ENCODE results near the gene MAPT.

MAPT gene

DNA sequence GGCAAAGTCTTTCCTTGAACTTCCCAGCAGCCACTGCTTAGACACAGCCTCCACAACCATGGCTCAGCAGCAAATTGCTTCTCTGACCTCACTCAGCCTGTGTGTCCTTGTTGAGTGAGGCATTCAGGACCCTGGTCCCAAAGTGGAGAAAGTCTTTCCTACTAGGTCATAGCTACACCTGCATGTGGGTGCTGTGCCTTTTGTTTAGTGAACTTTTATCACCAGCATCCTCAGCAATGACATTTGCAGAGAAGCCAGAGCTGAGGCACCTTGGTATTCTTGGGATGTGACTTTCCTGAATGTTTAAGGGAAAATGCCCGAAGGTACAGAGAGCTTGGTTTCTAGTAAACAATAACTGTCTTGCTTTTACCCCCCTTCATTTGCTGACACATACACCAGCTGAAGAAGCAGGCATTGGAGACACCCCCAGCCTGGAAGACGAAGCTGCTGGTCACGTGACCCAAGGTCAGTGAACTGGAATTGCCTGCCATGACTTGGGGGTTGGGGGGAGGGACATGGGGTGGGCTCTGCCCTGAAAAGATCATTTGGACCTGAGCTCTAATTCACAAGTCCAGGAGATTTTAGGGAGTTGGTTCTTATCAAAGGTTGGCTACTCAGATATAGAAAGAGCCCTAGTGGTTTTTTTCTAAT lies 83.7 kb downstream of the MAPT start:
- no peak overlapping the region for H3K4me3 ChIP-seq (ENCODE audit: low read length)
- no peaks in the 10 kb centered on the region for H3K9me3 ChIP-seq (ENCODE audit: insufficient read depth, low read depth, low read length)
- no peak overlapping the region for H3K27ac ChIP-seq (ENCODE audit: low read length)
- H3K36me3 ChIP-seq (ENCODE audit: insufficient read depth, low read depth, low read length): no peaks in the 10 kb centered on the region
- no peaks in the 10 kb centered on the region for H3K27me3 ChIP-seq (ENCODE audit: insufficient read depth, low read length)
- no peak overlapping the region for H3K9ac ChIP-seq (ENCODE audit: low read depth, low read length)
- no peaks in the 10 kb centered on the region for H3K4me1 ChIP-seq (ENCODE audit: insufficient read depth, low read length)

- Histone ChIP-seq H3K27me3 (ENCODE audit: insufficient read depth, low read length) (no peaks in the 10 kb centered on the region), H3K4me3 (ENCODE audit: low read length) (no peak overlapping the region), H3K36me3 (ENCODE audit: insufficient read depth, low read depth, low read length) (no peaks in the 10 kb centered on the region), H3K9me3 (ENCODE audit: insufficient read depth, low read depth, low read length) (no peaks in the 10 kb centered on the region), H3K4me1 (ENCODE audit: insufficient read depth, low read length) (no peaks in the 10 kb centered on the region), H3K27ac (ENCODE audit: low read length) (no peak overlapping the region), H3K9ac (ENCODE audit: low read depth, low read length) (no peak overlapping the region)
Measured at GRCh38 chr17:45979137-45979536, 84.8 kb downstream of the MAPT start.

- Histone ChIP-seq H3K36me3 (ENCODE audit: insufficient read depth, low read depth, low read length) (no peaks in the 10 kb centered on the region), H3K9me3 (ENCODE audit: insufficient read depth, low read depth, low read length) (no peaks in the 10 kb centered on the region), H3K4me3 (ENCODE audit: low read length) (no peak overlapping the region), H3K27me3 (ENCODE audit: insufficient read depth, low read length) (no peaks in the 10 kb centered on the region), H3K9ac (ENCODE audit: low read depth, low read length) (no peak overlapping the region), H3K27ac (ENCODE audit: low read length) (no peak overlapping the region), H3K4me1 (ENCODE audit: insufficient read depth, low read length) (no peaks in the 10 kb centered on the region)
Measured at GRCh38 chr17:45980855-45981254, 86.5 kb downstream of the MAPT start.

- Histone ChIP-seq H3K36me3 (ENCODE audit: insufficient read depth, low read depth, low read length) (no peaks in the 10 kb centered on the region), H3K9me3 (ENCODE audit: insufficient read depth, low read depth, low read length) (no peaks in the 10 kb centered on the region), H3K27me3 (ENCODE audit: insufficient read depth, low read length) (no peaks in the 10 kb centered on the region), H3K27ac (ENCODE audit: low read length) (no peak overlapping the region), H3K4me1 (ENCODE audit: insufficient read depth, low read length) (no peaks in the 10 kb centered on the region), H3K9ac (ENCODE audit: low read depth, low read length) (no peak overlapping the region), H3K4me3 (ENCODE audit: low read length) (no peak overlapping the region)
Measured at GRCh38 chr17:45981306-45981705, 87.0 kb downstream of the MAPT start.

DNA sequence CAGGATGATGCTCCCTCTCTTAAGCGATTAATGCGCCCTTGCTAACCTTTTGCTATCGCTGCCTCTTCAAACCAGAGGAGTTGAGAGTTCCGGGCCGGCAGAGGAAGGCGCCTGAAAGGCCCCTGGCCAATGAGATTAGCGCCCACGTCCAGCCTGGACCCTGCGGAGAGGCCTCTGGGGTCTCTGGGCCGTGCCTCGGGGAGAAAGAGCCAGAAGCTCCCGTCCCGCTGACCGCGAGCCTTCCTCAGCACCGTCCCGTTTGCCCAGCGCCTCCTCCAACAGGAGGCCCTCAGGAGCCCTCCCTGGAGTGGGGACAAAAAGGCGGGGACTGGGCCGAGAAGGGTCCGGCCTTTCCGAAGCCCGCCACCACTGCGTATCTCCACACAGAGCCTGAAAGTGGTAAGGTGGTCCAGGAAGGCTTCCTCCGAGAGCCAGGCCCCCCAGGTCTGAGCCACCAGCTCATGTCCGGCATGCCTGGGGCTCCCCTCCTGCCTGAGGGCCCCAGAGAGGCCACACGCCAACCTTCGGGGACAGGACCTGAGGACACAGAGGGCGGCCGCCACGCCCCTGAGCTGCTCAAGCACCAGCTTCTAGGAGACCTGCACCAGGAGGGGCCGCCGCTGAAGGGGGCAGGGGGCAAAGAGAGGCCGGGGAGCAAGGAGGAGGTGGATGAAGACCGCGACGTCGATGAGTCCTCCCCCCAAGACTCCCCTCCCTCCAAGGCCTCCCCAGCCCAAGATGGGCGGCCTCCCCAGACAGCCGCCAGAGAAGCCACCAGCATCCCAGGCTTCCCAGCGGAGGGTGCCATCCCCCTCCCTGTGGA lies 88.6 kb downstream of the MAPT start:
- H3K4me1 ChIP-seq (ENCODE audit: insufficient read depth, low read length): no peaks in the 10 kb centered on the region
- no peaks in the 10 kb centered on the region for H3K9me3 ChIP-seq (ENCODE audit: insufficient read depth, low read depth, low read length)
- H3K9ac ChIP-seq (ENCODE audit: low read depth, low read length): no peak overlapping the region
- H3K27me3 ChIP-seq (ENCODE audit: insufficient read depth, low read length): no peaks in the 10 kb centered on the region
- H3K36me3 ChIP-seq (ENCODE audit: insufficient read depth, low read depth, low read length): no peaks in the 10 kb centered on the region
- H3K27ac ChIP-seq (ENCODE audit: low read length): no peak overlapping the region
- no peak overlapping the region for H3K4me3 ChIP-seq (ENCODE audit: low read length)

- Histone ChIP-seq H3K4me1 (ENCODE audit: insufficient read depth, low read length) (no peaks in the 10 kb centered on the region), H3K9ac (ENCODE audit: low read depth, low read length) (no peak overlapping the region), H3K27ac (ENCODE audit: low read length) (no peak overlapping the region), H3K4me3 (ENCODE audit: low read length) (no peak overlapping the region), H3K9me3 (ENCODE audit: insufficient read depth, low read depth, low read length) (no peaks in the 10 kb centered on the region), H3K36me3 (ENCODE audit: insufficient read depth, low read depth, low read length) (no peaks in the 10 kb centered on the region), H3K27me3 (ENCODE audit: insufficient read depth, low read length) (no peaks in the 10 kb centered on the region)
Measured at GRCh38 chr17:45983614-45984310, 89.4 kb downstream of the MAPT start.

GRCh38 chr17:45984368-45984767 lies 90.0 kb downstream of the MAPT start:
- H3K27ac ChIP-seq (ENCODE audit: low read length): no peak overlapping the region
- H3K36me3 ChIP-seq (ENCODE audit: insufficient read depth, low read depth, low read length): no peaks in the 10 kb centered on the region
- no peak overlapping the region for H3K4me3 ChIP-seq (ENCODE audit: low read length)
- H3K9me3 ChIP-seq (ENCODE audit: insufficient read depth, low read depth, low read length): no peaks in the 10 kb centered on the region
- H3K9ac ChIP-seq (ENCODE audit: low read depth, low read length): no peak overlapping the region
- H3K27me3 ChIP-seq (ENCODE audit: insufficient read depth, low read length): no peaks in the 10 kb centered on the region
- H3K4me1 ChIP-seq (ENCODE audit: insufficient read depth, low read length): no peaks in the 10 kb centered on the region

GRCh38 chr17:45985447-45985846 lies 91.1 kb downstream of the MAPT start:
- Histone ChIP-seq H3K4me3 (ENCODE audit: low read length) (no peak overlapping the region), H3K9ac (ENCODE audit: low read depth, low read length) (no peak overlapping the region), H3K27me3 (ENCODE audit: insufficient read depth, low read length) (no peaks in the 10 kb centered on the region), H3K4me1 (ENCODE audit: insufficient read depth, low read length) (no peaks in the 10 kb centered on the region), H3K9me3 (ENCODE audit: insufficient read depth, low read depth, low read length) (no peaks in the 10 kb centered on the region), H3K27ac (ENCODE audit: low read length) (no peak overlapping the region), H3K36me3 (ENCODE audit: insufficient read depth, low read depth, low read length) (no peaks in the 10 kb centered on the region)

- no peak overlapping the region for H3K4me3 ChIP-seq (ENCODE audit: low read length)
- H3K27me3 ChIP-seq (ENCODE audit: insufficient read depth, low read length): no peaks in the 10 kb centered on the region
- H3K9ac ChIP-seq (ENCODE audit: low read depth, low read length): no peak overlapping the region
- H3K9me3 ChIP-seq (ENCODE audit: insufficient read depth, low read depth, low read length): no peaks in the 10 kb centered on the region
- no peaks in the 10 kb centered on the region for H3K36me3 ChIP-seq (ENCODE audit: insufficient read depth, low read depth, low read length)
- no peak overlapping the region for H3K27ac ChIP-seq (ENCODE audit: low read length)
- no peaks in the 10 kb centered on the region for H3K4me1 ChIP-seq (ENCODE audit: insufficient read depth, low read length)
Measured at GRCh38 chr17:45986056-45986455, 91.7 kb downstream of the MAPT start.

- H3K4me3 ChIP-seq (ENCODE audit: low read length): no peak overlapping the region
- no peaks in the 10 kb centered on the region for H3K27me3 ChIP-seq (ENCODE audit: insufficient read depth, low read length)
Measured at GRCh38 chr17:45987706-45988105, 93.4 kb downstream of the MAPT start.

DNA sequence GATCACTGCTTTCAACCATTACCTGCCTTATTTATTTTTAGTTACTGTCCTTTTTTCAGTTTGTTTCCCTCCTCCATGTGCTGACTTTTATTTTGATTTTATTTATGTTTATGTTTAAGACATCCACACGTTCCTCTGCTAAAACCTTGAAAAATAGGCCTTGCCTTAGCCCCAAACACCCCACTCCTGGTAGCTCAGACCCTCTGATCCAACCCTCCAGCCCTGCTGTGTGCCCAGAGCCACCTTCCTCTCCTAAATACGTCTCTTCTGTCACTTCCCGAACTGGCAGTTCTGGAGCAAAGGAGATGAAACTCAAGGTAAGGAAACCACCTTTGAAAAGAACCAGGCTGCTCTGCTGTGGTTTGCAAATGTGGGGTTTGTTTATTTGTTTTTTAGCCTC lies 95.4 kb downstream of the MAPT start:
- no peaks in the 10 kb centered on the region for H3K27me3 ChIP-seq (ENCODE audit: insufficient read depth, low read length)
- no peak overlapping the region for H3K9ac ChIP-seq (ENCODE audit: low read depth, low read length)
- no peaks in the 10 kb centered on the region for H3K36me3 ChIP-seq (ENCODE audit: insufficient read depth, low read depth, low read length)
- no peaks in the 10 kb centered on the region; the same call in 1 of the 2 replicates for H3K4me1 ChIP-seq (ENCODE audit: insufficient read depth, low read length)
- H3K27ac ChIP-seq (ENCODE audit: low read length): no peak overlapping the region
- H3K9me3 ChIP-seq (ENCODE audit: insufficient read depth, low read depth, low read length): no peaks in the 10 kb centered on the region
- H3K4me3 ChIP-seq (ENCODE audit: low read length): no peak overlapping the region

More at GRCh38 chr17:45987706-45988105, 93.4 kb downstream of the MAPT start:
- H3K9me3 ChIP-seq (ENCODE audit: insufficient read depth, low read depth, low read length): no peaks in the 10 kb centered on the region
- no peaks in the 10 kb centered on the region for H3K4me1 ChIP-seq (ENCODE audit: insufficient read depth, low read length)
- H3K36me3 ChIP-seq (ENCODE audit: insufficient read depth, low read depth, low read length): no peaks in the 10 kb centered on the region
- H3K27ac ChIP-seq (ENCODE audit: low read length): no peak overlapping the region
- no peak overlapping the region for H3K9ac ChIP-seq (ENCODE audit: low read depth, low read length)

DNA sequence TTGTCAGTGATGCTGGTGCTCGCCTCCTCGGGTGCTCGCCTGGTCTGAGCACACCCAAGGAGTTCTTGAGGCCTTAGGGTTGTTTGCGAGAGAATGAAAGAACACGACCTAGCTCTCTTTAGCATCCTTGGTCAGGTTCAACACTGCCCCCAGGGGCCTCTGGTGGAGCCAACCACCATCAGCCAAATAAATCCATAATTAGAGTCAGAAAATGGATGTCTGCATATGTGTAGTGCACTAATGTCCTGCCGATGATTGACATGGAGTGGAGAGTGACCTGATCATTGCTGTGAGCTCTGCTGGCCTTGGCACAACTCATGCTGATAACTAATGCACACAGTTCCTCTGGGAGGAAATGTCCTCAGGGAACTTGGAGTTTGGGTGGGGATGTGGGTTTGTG lies 96.5 kb downstream of the MAPT start:
- no peak overlapping the region for H3K9ac ChIP-seq (ENCODE audit: low read depth, low read length)
- no peak overlapping the region for H3K27ac ChIP-seq (ENCODE audit: low read length)
- no peak overlapping the region for H3K4me3 ChIP-seq (ENCODE audit: low read length)
- H3K36me3 ChIP-seq (ENCODE audit: insufficient read depth, low read depth, low read length): no peaks in the 10 kb centered on the region
- H3K4me1 ChIP-seq (ENCODE audit: insufficient read depth, low read length): no peaks in the 10 kb centered on the region; the same call in 1 of the 2 replicates
- H3K9me3 ChIP-seq (ENCODE audit: insufficient read depth, low read depth, low read length): no peaks in the 10 kb centered on the region
- H3K27me3 ChIP-seq (ENCODE audit: insufficient read depth, low read length): no peaks in the 10 kb centered on the region

Data from iPS-20b (cell line).